Caco-2 (cell line): ENCODE measurements around the gene MIER3. TPM values are rescaled to one million over a fixed set of nuclear protein-coding genes. Genes with fewer than 3 reads are reported as not detected.

Experiments used
- BruUV-seq: library from RNA; stranded (reverse); fragments of 400-500 nt; replicated peaks from 2 replicates; lab custom pipeline; 2021; lab: Mats Ljungman, UMichigan
- CTCF ChIA-PET: fragments of 300-600 bp; sonication (Branson Sonifier 250); formaldehyde crosslinking; loops from one replicate; lab custom pipeline; 2022; ENCODE audit warnings: antibody characterized with exemption; lab: Charles Lee
- POLR2A ChIA-PET: fragments of 300-600 bp; sonication (Branson Sonifier 250); formaldehyde crosslinking; loops from one replicate; lab custom pipeline; 2022; ENCODE audit warnings: antibody characterized with exemption; lab: Charles Lee
- DNase-seq, 2 experiments: peaks; one replicate each; pipeline versions ENCODE4 v3.0.0 to v3.0.0-alpha.2; 2020 to 2022
- H3K27me3 ChIP-seq: replicated peaks from 2 replicates; pipeline ENCODE4 v1.6.0; 2011; ENCODE audit warnings: low read length; ENCODE audit not compliant: control insufficient read depth, insufficient read depth
- H3K36me3 ChIP-seq: 2 replicates; pipeline ENCODE4 v1.5.1; 2011; ENCODE audit warnings: low read length; ENCODE audit not compliant: control insufficient read depth, insufficient read depth
- H3K4me1 ChIP-seq: fragments of 250-450 bp; sonication (Bioruptor Pico); 2 replicates; pipeline ENCODE4 v1.5.1; 2020; ENCODE audit warnings: mild to moderate bottlenecking
- H3K4me3 ChIP-seq: 2 replicates; pipeline ENCODE4 v1.5.1; 2011; ENCODE audit warnings: low read depth, mild to moderate bottlenecking, control low read depth, low read length
- H3K9me3 ChIP-seq: fragments of 250-450 bp; sonication (Bioruptor Pico); 2 replicates; pipeline ENCODE4 v1.5.1; 2020; ENCODE audit warnings: mild to moderate bottlenecking, moderate library complexity
- H3K27ac Mint-ChIP-seq: one replicate; pipeline ENCODE4 v1.8.0; 2022; ENCODE audit warnings: mixed read lengths; ENCODE audit not compliant: unreplicated experiment
- H3K27me3 Mint-ChIP-seq: one replicate; pipeline ENCODE4 v1.8.0; 2022; ENCODE audit warnings: mixed read lengths; ENCODE audit not compliant: insufficient read depth, unreplicated experiment
- H3K36me3 Mint-ChIP-seq: one replicate; pipeline ENCODE4 v1.8.0; 2022; ENCODE audit warnings: mild to moderate bottlenecking, mixed read lengths; ENCODE audit not compliant: insufficient read depth, unreplicated experiment
- H3K4me1 Mint-ChIP-seq: one replicate; pipeline ENCODE4 v1.8.0; 2022; ENCODE audit warnings: low read depth, mixed read lengths; ENCODE audit not compliant: unreplicated experiment
- H3K4me3 Mint-ChIP-seq: one replicate; pipeline ENCODE4 v1.8.0; 2022; ENCODE audit warnings: mild to moderate bottlenecking, moderate library complexity, mixed read lengths; ENCODE audit not compliant: unreplicated experiment
- H3K9me3 Mint-ChIP-seq: one replicate; pipeline ENCODE4 v1.8.0; 2022; ENCODE audit warnings: mixed read lengths; ENCODE audit not compliant: unreplicated experiment
- CTCF ChIP-seq, 2 experiments: fragments of 200-600 bp in 1 of 2; IDR thresholded peaks; 1 replicate in 1 of 2; 2 replicates in 1 of 2; pipeline versions ENCODE4 v1.5.1 to v1.8.0; 2011 to 2022; ENCODE audit warnings: antibody characterized with exemption in 1 of 2, control low read depth in 1 of 2, inconsistent platforms in 1 of 2, low read depth in 1 of 2, low read length in 1 of 2, mild to moderate bottlenecking in 1 of 2, moderate library complexity in 1 of 2; ENCODE audit not compliant: insufficient read depth in 1 of 2, severe bottlenecking in 1 of 2, unreplicated experiment in 1 of 2
- intact Hi-C: fragments of 100-400 bp; cut with micrococcal nuclease; formaldehyde crosslinking; loops from one replicate; pipeline ENCODE4 v1.10.0; 2022; ENCODE audit not compliant: unreplicated experiment
- total RNA-seq: library from RNA; stranded (reverse); gene quantifications from 2 replicates; pipeline ENCODE4 v1.2.3, GENCODE V29; 2022

The MIER3 gene
- total RNA-seq, 1 experiment from 2014 or later, result 52.7 TPM

- H3K27me3 Mint-ChIP-seq, result no peaks in the 10 kb centered on the region
- intact Hi-C loops, result no loop called here
- peaks cover 18% of the 10 kb centered on the region for H3K4me1 Mint-ChIP-seq
- BruUV-seq, result no TSS peak
- no peaks in the 10 kb centered on the region for H3K9me3 Mint-ChIP-seq
- DNase-seq, result no peak
- H3K27me3 ChIP-seq, result no peaks in the 10 kb centered on the region
- H3K4me3 ChIP-seq, result no peak overlapping the region
- no peaks in the 10 kb centered on the region for H3K9me3 ChIP-seq
- H3K27ac Mint-ChIP-seq, result no peak overlapping the region
- ChIA-PET POLR2A (no interaction called here), CTCF (no interaction called here)
- TF ChIP-seq CTCF (IDR thresholded peaks at IDR 0.05; ENCODE audit: insufficient read depth in 1 of 2, low read depth in 1 of 2, low read length in 1 of 2, severe bottlenecking in 1 of 2, unreplicated experiment in 1 of 2), result no peak
- no peaks in the 10 kb centered on the region for H3K36me3 Mint-ChIP-seq
- no peak overlapping the region for H3K4me3 Mint-ChIP-seq
- peaks cover 33% of the 10 kb centered on the region for H3K4me1 ChIP-seq
- no peaks in the 10 kb centered on the region for H3K36me3 ChIP-seq
Observed at GRCh38 chr5:56973473-56973872, 21.6 kb upstream of the MIER3 start.

- POLR2A ChIA-PET, result no interaction called here
- BruUV-seq, result no TSS peak
- no peaks in the 10 kb centered on the region for H3K36me3 Mint-ChIP-seq
Observed at GRCh38 chr5:56971275-56971674, 19.4 kb upstream of the MIER3 start.

GRCh38 chr5:56964173-56964572 lies 12.2 kb upstream of the MIER3 start:
- Histone ChIP-seq H3K9me3 (no peaks in the 10 kb centered on the region), H3K4me3 (no peak overlapping the region), H3K4me1 (peaks cover 29% of the 10 kb centered on the region), H3K36me3 (no peaks in the 10 kb centered on the region), H3K27me3 (no peaks in the 10 kb centered on the region)
- BruUV-seq, result no TSS peak
- H3K27ac Mint-ChIP-seq, result no peak overlapping the region
- H3K36me3 Mint-ChIP-seq, result no peaks in the 10 kb centered on the region
- CTCF ChIA-PET, result interaction anchor here (0.6 to 0.7 kb wide), 2 partner anchors 251 to 322 kb away, joined by 3 read pairs; no protein-coding TSS in a partner anchor
- H3K4me1 Mint-ChIP-seq, result peaks cover 34% of the 10 kb centered on the region
- no peak for TF ChIP-seq CTCF (IDR thresholded peaks at IDR 0.05; ENCODE audit: insufficient read depth in 1 of 2, low read depth in 1 of 2, low read length in 1 of 2, severe bottlenecking in 1 of 2, unreplicated experiment in 1 of 2)
- no peaks in the 10 kb centered on the region for H3K9me3 Mint-ChIP-seq
- intact Hi-C loops, result no loop called here
- POLR2A ChIA-PET, result no interaction called here
- H3K27me3 Mint-ChIP-seq, result no peaks in the 10 kb centered on the region
- no peak overlapping the region for H3K4me3 Mint-ChIP-seq
- no peak for DNase-seq

More at GRCh38 chr5:56971275-56971674, 19.4 kb upstream of the MIER3 start:
- Mint-ChIP-seq H3K4me1 (peaks cover 17% of the 10 kb centered on the region), H3K27ac (peak overlapping the region; percentile 42), H3K9me3 (no peaks in the 10 kb centered on the region), H3K27me3 (no peaks in the 10 kb centered on the region), H3K4me3 (no peak overlapping the region)
- no peak for TF ChIP-seq CTCF (IDR thresholded peaks at IDR 0.05; ENCODE audit: insufficient read depth in 1 of 2, low read depth in 1 of 2, low read length in 1 of 2, severe bottlenecking in 1 of 2, unreplicated experiment in 1 of 2)
- H3K27me3 ChIP-seq, result no peaks in the 10 kb centered on the region
- no peak overlapping the region for H3K4me3 ChIP-seq
- no peaks in the 10 kb centered on the region for H3K36me3 ChIP-seq
- peaks cover 15% of the 10 kb centered on the region for H3K4me1 ChIP-seq
- CTCF ChIA-PET, result no interaction called here
- intact Hi-C loops, result no loop called here
- no peak for DNase-seq
- H3K9me3 ChIP-seq, result no peaks in the 10 kb centered on the region
